Trophoblast cell (in vitro differentiated cells and primary cell): Measurements from ENCODE around the gene GDNF.
"Not testable (repeated sequence)": the region's sequence is repeated elsewhere in the genome, so short reads cannot be mapped to it uniquely, and the experiment has no call there.

ENCODE experiments used
- DNase-seq, 2 donors: peaks; one replicate each; pipeline ENCODE4 v3.0.0-alpha.2; 2016
- H2AFZ ChIP-seq: 2 replicates; pipeline ENCODE4 v1.6.1; 2013; ENCODE audit warnings: low read length, moderate library complexity, mild to moderate bottlenecking; ENCODE audit not compliant: insufficient read depth, poor library complexity
- H2AK5ac ChIP-seq: 2 replicates; pipeline ENCODE4 v1.6.1; 2013; ENCODE audit warnings: mild to moderate bottlenecking, low read length
- H2BK120ac ChIP-seq: 2 replicates; pipeline ENCODE4 v1.6.1; 2013; ENCODE audit warnings: low read length, mild to moderate bottlenecking, moderate library complexity; ENCODE audit not compliant: insufficient read depth, poor library complexity
- H2BK12ac ChIP-seq: 2 replicates; pipeline ENCODE4 v1.6.1; 2013; ENCODE audit warnings: mild to moderate bottlenecking, low read length, moderate library complexity
- H2BK5ac ChIP-seq: 2 replicates; pipeline ENCODE4 v1.6.1; 2013; ENCODE audit warnings: low read length, low read depth, moderate library complexity, mild to moderate bottlenecking; ENCODE audit not compliant: poor library complexity
- H3K14ac ChIP-seq: 2 replicates; pipeline ENCODE4 v1.6.1; 2013; ENCODE audit warnings: mild to moderate bottlenecking, low read length
- H3K18ac ChIP-seq: 2 replicates; pipeline ENCODE4 v1.6.1; 2013; ENCODE audit warnings: mild to moderate bottlenecking, low read length
- H3K23ac ChIP-seq: 2 replicates; pipeline ENCODE4 v1.6.1; 2013; ENCODE audit warnings: low read length
- H3K27ac ChIP-seq: 2 replicates; pipeline ENCODE4 v1.5.1; 2013; ENCODE audit warnings: low read depth, mild to moderate bottlenecking, inconsistent platforms, low read length, moderate library complexity
- H3K27me3 ChIP-seq: 2 replicates; pipeline ENCODE4 v1.6.1; 2013; ENCODE audit warnings: inconsistent platforms, mild to moderate bottlenecking, low read length, moderate library complexity; ENCODE audit not compliant: insufficient read depth
- H3K36me3 ChIP-seq, 2 experiments: 1 replicate in 1 of 2; 2 replicates in 1 of 2; pipeline ENCODE4 v1.6.1; 2013; ENCODE audit warnings: low read length in 2 of 2, mild to moderate bottlenecking in 2 of 2, moderate library complexity in 1 of 2; ENCODE audit not compliant: insufficient read depth in 2 of 2, control insufficient read depth in 1 of 2
- H3K4ac ChIP-seq: 2 replicates; pipeline ENCODE4 v1.6.1; 2013; ENCODE audit warnings: low read depth, mild to moderate bottlenecking, low read length, moderate library complexity
- H3K4me1 ChIP-seq, 2 experiments: 1 replicate in 1 of 2; 2 replicates in 1 of 2; pipeline ENCODE4 v1.6.1; 2013; ENCODE audit warnings: low read length in 2 of 2, mild to moderate bottlenecking in 2 of 2, moderate library complexity in 1 of 2; ENCODE audit not compliant: insufficient read depth in 2 of 2, control insufficient read depth in 1 of 2
- H3K4me2 ChIP-seq: 2 replicates; pipeline ENCODE4 v1.6.1; 2013; ENCODE audit warnings: inconsistent platforms, mild to moderate bottlenecking, low read length, moderate library complexity
- H3K4me3 ChIP-seq: 2 replicates; pipeline ENCODE4 v1.5.1; 2013; ENCODE audit warnings: mild to moderate bottlenecking, low read depth, low read length, inconsistent platforms
- H3K79me1 ChIP-seq: one replicate; pipeline ENCODE4 v1.6.1; 2013; ENCODE audit warnings: low read length
- H3K79me2 ChIP-seq: 2 replicates; pipeline ENCODE4 v1.6.1; 2013; ENCODE audit warnings: low read length, mild to moderate bottlenecking; ENCODE audit not compliant: control insufficient read depth, insufficient read depth, poor library complexity
- H3K9ac ChIP-seq: 2 replicates; pipeline ENCODE4 v1.6.1; 2013; ENCODE audit warnings: mild to moderate bottlenecking, low read length
- H3K9me3 ChIP-seq: 2 replicates; pipeline ENCODE4 v1.6.1; 2013; ENCODE audit warnings: low read depth, mild to moderate bottlenecking, control low read depth, inconsistent platforms, low read length; ENCODE audit not compliant: insufficient read depth
- H4K12ac ChIP-seq: 2 replicates; pipeline ENCODE4 v1.6.1; 2013; ENCODE audit warnings: low read depth, mild to moderate bottlenecking, low read length, moderate library complexity
- H4K8ac ChIP-seq: 2 replicates; pipeline ENCODE4 v1.6.1; 2013; ENCODE audit warnings: low read depth, mild to moderate bottlenecking, low read length, moderate library complexity
- H4K91ac ChIP-seq: one replicate; pipeline ENCODE4 v1.6.1; 2013; ENCODE audit warnings: low read depth, mild to moderate bottlenecking, low read length, moderate library complexity
- WGBS: extraction: QIAGEN DNeasy Blood & Tissue Kit; methylation state at CpG from one replicate; pipeline ENCODE4 v1.1.7; 2013; ENCODE audit warnings: missing lambda C conversion rate; ENCODE audit not compliant: insufficient read length, insufficient coverage; ENCODE audit errors: extremely low coverage; 5-methylcytosine and 5-hydroxymethylcytosine counted together

The GDNF gene

GRCh38 chr5:37786862-37787519, 52.9 kb downstream of the GDNF start:
- Histone ChIP-seq H3K79me1 (peaks cover 8% of the 10 kb centered on the region), H2AK5ac (peak overlapping the region; percentile 84), H3K27me3 (no peaks in the 10 kb centered on the region), H3K36me3 (no peaks in the 10 kb centered on the region), H3K18ac (no peak overlapping the region), H4K12ac (no peak overlapping the region), H3K4me2 (no peak overlapping the region), H3K9me3 (peaks cover 4% of the 10 kb centered on the region), H3K4me1 (peaks cover 6 to 11% of the 10 kb centered on the region in 2 experiments), H3K9ac (no peak overlapping the region), H2BK5ac (peak overlapping the region; percentile 42), H3K14ac (peak overlapping the region; percentile 57), H4K8ac (no peak overlapping the region), H2AFZ (no peak overlapping the region), H2BK120ac (no peak overlapping the region), H2BK12ac (no peak overlapping the region), H4K91ac (peak overlapping the region; percentile 53), H3K27ac (no peak overlapping the region), H3K79me2 (no peaks in the 10 kb centered on the region), H3K4me3 (no peak overlapping the region), H3K4ac (no peak overlapping the region), H3K23ac (no peak overlapping the region)
- DNase-seq, result peak in 1 of 2 donors; percentile 55
- WGBS, result no CpG with 5 or more reads among the region's 5 CpGs

- Histone ChIP-seq H3K79me1 (peaks cover 4% of the 10 kb centered on the region), H3K4ac (no peak overlapping the region), H2BK12ac (no peak overlapping the region), H4K12ac (no peak overlapping the region), H3K79me2 (no peaks in the 10 kb centered on the region), H2BK5ac (no peak overlapping the region), H2BK120ac (no peak overlapping the region), H3K18ac (no peak overlapping the region), H3K4me1 (peaks cover 2 to 9% of the 10 kb centered on the region in 2 experiments), H2AFZ (no peak overlapping the region), H4K8ac (no peak overlapping the region), H3K4me3 (no peak overlapping the region), H3K4me2 (no peak overlapping the region), H3K14ac (no peak overlapping the region), H3K36me3 (no peaks in the 10 kb centered on the region), H3K9ac (no peak overlapping the region), H4K91ac (no peak overlapping the region), H3K27ac (no peak overlapping the region), H2AK5ac (no peak overlapping the region), H3K9me3 (peaks cover 4% of the 10 kb centered on the region), H3K23ac (no peak overlapping the region), H3K27me3 (no peaks in the 10 kb centered on the region)
- no CpG with 5 or more reads among the region's 2 CpGs for WGBS
- no peak for DNase-seq
These were observed 53.4 kb downstream of the GDNF start for GRCh38 chr5:37786416-37786815.

- H3K4me2 ChIP-seq, H2BK5ac ChIP-seq, H2BK12ac ChIP-seq, H3K14ac ChIP-seq, H4K91ac ChIP-seq, H3K9ac ChIP-seq, H4K8ac ChIP-seq, DNase-seq, H3K18ac ChIP-seq, H2AFZ ChIP-seq, H2BK120ac ChIP-seq, H3K36me3 ChIP-seq, H3K27ac ChIP-seq, H3K9me3 ChIP-seq, H3K27me3 ChIP-seq, H3K4ac ChIP-seq, H2AK5ac ChIP-seq, H3K79me2 ChIP-seq, H4K12ac ChIP-seq, H3K4me3 ChIP-seq, H3K23ac ChIP-seq: not testable (repeated sequence)
- no CpG with 5 or more reads among the region's 8 CpGs for WGBS
- Histone ChIP-seq H3K79me1 (peaks cover 15% of the 10 kb centered on the region), H3K4me1 (peaks cover 6 to 11% of the 10 kb centered on the region in 2 experiments)
These were observed 58.4 kb downstream of the GDNF start for GRCh38 chr5:37781409-37781808.

DNA sequence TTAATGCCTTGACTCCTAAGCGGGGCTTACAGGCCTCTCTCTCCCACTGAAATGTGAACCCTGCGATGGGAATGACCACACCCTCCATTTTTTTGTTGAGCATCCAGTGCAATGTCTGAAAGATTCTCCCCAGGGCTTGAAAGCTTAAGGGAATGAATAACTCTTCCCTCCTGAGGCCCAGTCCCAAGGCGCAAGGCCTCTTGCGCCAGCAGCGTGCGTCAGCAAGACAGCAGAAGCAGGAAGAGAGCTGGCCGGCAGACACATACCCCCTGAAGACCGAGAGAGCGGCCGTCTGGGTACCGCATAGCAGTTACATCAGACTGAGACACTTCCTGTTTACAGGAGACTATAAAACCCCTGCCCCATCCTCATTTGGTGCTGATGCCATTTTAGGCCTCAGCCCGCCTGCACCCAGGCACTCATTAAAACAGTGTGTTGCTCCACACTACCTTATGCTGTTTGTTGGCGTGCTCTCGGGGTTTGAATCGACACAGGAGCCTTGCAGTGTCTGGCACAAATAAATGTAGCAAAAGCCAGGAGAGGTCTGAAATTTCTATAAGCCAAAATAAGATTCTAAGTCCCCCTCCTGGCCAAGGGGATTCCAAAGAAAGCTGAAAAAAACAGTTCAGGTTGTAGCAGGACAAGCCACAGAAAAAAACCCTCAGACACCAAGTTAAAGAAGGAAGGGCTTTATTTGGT, 62.3 kb downstream of the GDNF start:
- H3K79me1 ChIP-seq, result peaks cover 20% of the 10 kb centered on the region
- no peak overlapping the region for H4K12ac ChIP-seq
- peaks cover 9 to 12% of the 10 kb centered on the region in 2 experiments for H3K4me1 ChIP-seq
- H2BK120ac ChIP-seq, result peak overlapping the region; percentile 91
- H3K36me3 ChIP-seq, result no peaks in the 10 kb centered on the region
- H3K4me3 ChIP-seq, result no peak overlapping the region
- peak overlapping the region; percentile 22 for H3K18ac ChIP-seq
- peak overlapping the region; percentile 82 for H2BK12ac ChIP-seq
- H3K27me3 ChIP-seq, result no peaks in the 10 kb centered on the region
- no peak overlapping the region for H3K4me2 ChIP-seq
- peak overlapping the region; percentile 82 for H4K91ac ChIP-seq
- peaks cover 2% of the 10 kb centered on the region for H3K9me3 ChIP-seq
- H3K27ac ChIP-seq, result peak overlapping the region; percentile 54
- H2AK5ac ChIP-seq, result no peak overlapping the region
- WGBS, result no CpG with 5 or more reads among the region's 15 CpGs
- no peak overlapping the region for H3K4ac ChIP-seq
- peak overlapping the region; percentile 65 for H3K14ac ChIP-seq
- peak overlapping the region; percentile 70 for H2BK5ac ChIP-seq
- DNase-seq, result peak; percentile 58 to 90
- H3K23ac ChIP-seq, result no peak overlapping the region
- no peak overlapping the region for H2AFZ ChIP-seq
- H3K79me2 ChIP-seq, result no peaks in the 10 kb centered on the region
- H4K8ac ChIP-seq, result peak overlapping the region; percentile 52
- no peak overlapping the region for H3K9ac ChIP-seq
